Central memory CD8-positive, alpha-beta T cell (primary cell): ENCODE data around the gene C11orf98.
"Not testable (repeated sequence)": the region's sequence is repeated elsewhere in the genome, so short reads cannot be mapped to it uniquely, and the experiment has no call there.

Experiments
- ATAC-seq: fragments of 150-1000 bp; cut with Tn5 transposase; replicated peaks from 2 replicates; pipeline ENCODE4 v1.10.0; 2022; ENCODE audit warnings: mild to moderate bottlenecking, moderate FRiP score, moderate number of reproducible peaks; ENCODE audit not compliant: poor library complexity, severe bottlenecking; ENCODE audit errors: extremely low read depth
- DNase-seq, 2 donors: peaks; one replicate each; pipeline ENCODE4 v3.0.0; 2021; ENCODE audit warnings: low spot score in 2 of 2
- H3K27ac Mint-ChIP-seq: one replicate; pipeline ENCODE4 v1.8.0; 2022; ENCODE audit warnings: low read depth, mild to moderate bottlenecking, moderate library complexity, mixed read lengths
- H3K27me3 Mint-ChIP-seq: one replicate; pipeline ENCODE4 v1.8.0; 2022; ENCODE audit warnings: mixed read lengths
- H3K36me3 Mint-ChIP-seq: one replicate; pipeline ENCODE4 v1.8.0; 2022; ENCODE audit warnings: mild to moderate bottlenecking, moderate library complexity, mixed read lengths; ENCODE audit not compliant: insufficient read depth
- H3K4me1 Mint-ChIP-seq: one replicate; pipeline ENCODE4 v1.8.0; 2022; ENCODE audit warnings: mixed read lengths
- H3K4me3 Mint-ChIP-seq: one replicate; pipeline ENCODE4 v1.8.0; 2022; ENCODE audit warnings: mild to moderate bottlenecking, moderate library complexity, mixed read lengths
- H3K9me3 Mint-ChIP-seq: one replicate; pipeline ENCODE4 v1.8.0; 2022; ENCODE audit warnings: mixed read lengths

Gene C11orf98

GRCh38 chr11:62664405-62665074, 470 bp downstream of the C11orf98 start:
- no peak for DNase-seq
- peak overlapping the region; percentile 94 for H3K4me3 Mint-ChIP-seq

GRCh38 chr11:62656796-62657429, 8.1 kb downstream of the C11orf98 start:
- Mint-ChIP-seq H3K36me3 (peaks cover 29% of the 10 kb centered on the region), H3K9me3 (no peaks in the 10 kb centered on the region), H3K4me1 (peaks cover 14% of the 10 kb centered on the region), H3K27ac (no peak overlapping the region), H3K4me3 (no peak overlapping the region), H3K27me3 (no peaks in the 10 kb centered on the region)
- no peak for DNase-seq
- ATAC-seq, result no peak

More at GRCh38 chr11:62664405-62665074, 470 bp downstream of the C11orf98 start:
- Mint-ChIP-seq H3K27ac (peak overlapping the region; percentile 95), H3K9me3 (no peaks in the 10 kb centered on the region), H3K4me1 (peaks cover 29% of the 10 kb centered on the region), H3K27me3 (no peaks in the 10 kb centered on the region), H3K36me3 (peaks cover 27% of the 10 kb centered on the region)
- peak; percentile 60 for ATAC-seq

GRCh38 chr11:62654297-62654696, 10.7 kb downstream of the C11orf98 start:
- no peak for DNase-seq
- peak overlapping the region; percentile 100 for H3K27ac Mint-ChIP-seq
- ATAC-seq, result no peak
- no peaks in the 10 kb centered on the region for H3K9me3 Mint-ChIP-seq
- no peaks in the 10 kb centered on the region for H3K27me3 Mint-ChIP-seq
- H3K4me1 Mint-ChIP-seq, result peaks cover 17% of the 10 kb centered on the region
- H3K36me3 Mint-ChIP-seq, result peaks cover 34% of the 10 kb centered on the region
- H3K4me3 Mint-ChIP-seq, result peak overlapping the region; percentile 93

GRCh38 chr11:62652161-62653006, 12.6 kb downstream of the C11orf98 start:
- Mint-ChIP-seq H3K4me3 (peak overlapping the region; percentile 93), H3K36me3 (peaks cover 38% of the 10 kb centered on the region), H3K27ac (peak overlapping the region; percentile 100), H3K4me1 (peaks cover 17% of the 10 kb centered on the region), H3K9me3 (no peaks in the 10 kb centered on the region), H3K27me3 (no peaks in the 10 kb centered on the region)
- DNase-seq (peak in 1 of 2 donors; percentile 23), ATAC-seq (peak; percentile 46)

GRCh38 chr11:62650283-62650682, 14.7 kb downstream of the C11orf98 start:
- not testable (repeated sequence) for DNase-seq, H3K4me3 Mint-ChIP-seq, H3K9me3 Mint-ChIP-seq, H3K27ac Mint-ChIP-seq, H3K27me3 Mint-ChIP-seq, ATAC-seq
- Mint-ChIP-seq H3K4me1 (peaks cover 30% of the 10 kb centered on the region), H3K36me3 (peaks cover 44% of the 10 kb centered on the region)

- H3K9me3 Mint-ChIP-seq, result no peaks in the 10 kb centered on the region
- H3K27ac Mint-ChIP-seq, result no peak overlapping the region
- H3K27me3 Mint-ChIP-seq, result no peaks in the 10 kb centered on the region
- ATAC-seq (no peak), DNase-seq (no peak)
- peaks cover 39% of the 10 kb centered on the region for H3K36me3 Mint-ChIP-seq
- peaks cover 36% of the 10 kb centered on the region for H3K4me1 Mint-ChIP-seq
- no peak overlapping the region for H3K4me3 Mint-ChIP-seq
These were observed 15.5 kb downstream of the C11orf98 start for GRCh38 chr11:62649486-62649885.

GRCh38 chr11:62648967-62649364, 16.0 kb downstream of the C11orf98 start:
- H3K4me3 Mint-ChIP-seq, result no peak overlapping the region
- H3K27me3 Mint-ChIP-seq, result no peaks in the 10 kb centered on the region
- no peak for DNase-seq
- H3K27ac Mint-ChIP-seq, result no peak overlapping the region
- no peaks in the 10 kb centered on the region for H3K9me3 Mint-ChIP-seq
- H3K36me3 Mint-ChIP-seq, result peaks cover 36% of the 10 kb centered on the region
- peaks cover 36% of the 10 kb centered on the region for H3K4me1 Mint-ChIP-seq
- no peak for ATAC-seq

- H3K27ac Mint-ChIP-seq, result no peak overlapping the region
- no peaks in the 10 kb centered on the region for H3K27me3 Mint-ChIP-seq
- H3K9me3 Mint-ChIP-seq, result no peaks in the 10 kb centered on the region
- DNase-seq (no peak), ATAC-seq (no peak)
- peaks cover 31% of the 10 kb centered on the region for H3K4me1 Mint-ChIP-seq
- H3K36me3 Mint-ChIP-seq, result peaks cover 33% of the 10 kb centered on the region
- H3K4me3 Mint-ChIP-seq, result no peak overlapping the region
These were observed 16.6 kb downstream of the C11orf98 start for GRCh38 chr11:62648185-62648966.

- peaks cover 29% of the 10 kb centered on the region for H3K36me3 Mint-ChIP-seq
- H3K27me3 Mint-ChIP-seq, result no peaks in the 10 kb centered on the region
- no peak for DNase-seq
- no peak overlapping the region for H3K27ac Mint-ChIP-seq
- no peak overlapping the region for H3K4me3 Mint-ChIP-seq
- no peaks in the 10 kb centered on the region for H3K9me3 Mint-ChIP-seq
- H3K4me1 Mint-ChIP-seq, result peaks cover 29% of the 10 kb centered on the region
- ATAC-seq, result no peak
These were observed 17.4 kb downstream of the C11orf98 start for GRCh38 chr11:62647609-62648005.

- Mint-ChIP-seq H3K36me3 (peaks cover 26% of the 10 kb centered on the region), H3K27me3 (no peaks in the 10 kb centered on the region), H3K9me3 (no peaks in the 10 kb centered on the region), H3K4me3 (peak overlapping the region; percentile 90), H3K4me1 (peaks cover 23% of the 10 kb centered on the region), H3K27ac (peak overlapping the region; percentile 88)
- DNase-seq (no peak), ATAC-seq (no peak)
These were observed 18.0 kb downstream of the C11orf98 start for GRCh38 chr11:62646825-62647608.

GRCh38 chr11:62645946-62646824, 18.8 kb downstream of the C11orf98 start, which contains the start of gene GANAB:
Gene GANAB (minus strand): TSS chr11:62646613. CDS start chr11:62646599, 14 bp downstream.
- Mint-ChIP-seq H3K27ac (peak within 1 kb of the TSS; percentile 88), H3K36me3 (peaks cover 26% of the 10 kb centered on the region), H3K4me3 (peak within 1 kb of the TSS; percentile 90), H3K27me3 (no peaks in the 10 kb centered on the region), H3K4me1 (peaks cover 20% of the 10 kb centered on the region), H3K9me3 (no peaks in the 10 kb centered on the region)
- peak; percentile 94 to 95 for DNase-seq
- ATAC-seq, result peak; percentile 98
